Colon (tissue), 2 donors: Measurements from ENCODE around the gene PKDCC.
"Not testable (repeated sequence)": the region's sequence is repeated elsewhere in the genome, so short reads cannot be mapped to it uniquely, and the experiment has no call there.

Source experiments
- FAIRE-seq: peaks from 2 replicates; lab custom pipeline; 2012; peaks lifted over from hg19 to GRCh38; lab: Jason Lieb, UNC
- donor health status: control.
- donor health status: control.

PKDCC gene

GRCh38 chr2:42030829-42031228 lies 17.0 kb upstream of the PKDCC start:
- FAIRE-seq: no peak

DNA sequence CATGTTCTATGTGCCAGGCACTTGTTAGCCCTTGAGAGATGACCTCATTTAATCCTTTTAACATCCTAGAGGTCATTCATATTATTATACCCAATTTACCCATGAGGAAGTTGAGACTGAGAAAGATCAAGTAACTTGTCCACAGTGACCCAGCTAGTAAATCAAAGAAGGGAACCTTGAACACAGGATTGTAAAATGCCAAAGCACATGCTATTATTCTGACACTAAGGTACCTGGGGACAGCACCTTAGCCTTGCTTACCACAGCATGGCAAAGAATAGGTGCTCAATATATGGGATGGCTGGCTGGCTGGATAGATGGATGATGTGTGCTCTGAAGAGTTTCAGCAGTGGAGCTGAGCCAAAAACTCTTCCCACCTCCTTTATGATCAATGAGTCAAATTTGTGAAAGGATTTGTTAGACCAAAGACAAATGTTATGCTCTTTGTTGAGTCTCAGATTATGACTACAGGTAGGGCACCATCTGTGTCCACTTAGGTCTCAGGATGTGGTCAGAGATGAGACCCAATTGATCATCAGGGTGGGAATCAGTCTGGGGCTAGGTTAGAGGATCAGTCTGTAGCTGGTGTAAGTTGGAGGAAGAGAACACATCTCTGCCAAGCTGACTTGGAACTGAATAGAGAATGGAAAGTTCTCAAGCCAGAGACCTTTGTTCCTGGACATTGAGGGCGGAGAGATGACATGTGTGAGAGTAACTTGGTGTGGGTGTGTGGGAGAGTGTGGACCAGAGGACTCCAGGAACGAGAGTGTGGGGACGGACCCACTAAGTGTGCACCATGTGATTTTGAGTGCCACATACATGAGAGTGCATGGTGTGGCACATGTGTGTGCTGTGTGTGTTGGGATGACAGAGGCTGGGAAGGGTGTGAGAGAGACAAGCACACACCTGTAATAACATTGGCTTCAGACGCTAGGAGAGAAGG lies 16.3 kb upstream of the PKDCC start:
- FAIRE-seq: no peak

DNA sequence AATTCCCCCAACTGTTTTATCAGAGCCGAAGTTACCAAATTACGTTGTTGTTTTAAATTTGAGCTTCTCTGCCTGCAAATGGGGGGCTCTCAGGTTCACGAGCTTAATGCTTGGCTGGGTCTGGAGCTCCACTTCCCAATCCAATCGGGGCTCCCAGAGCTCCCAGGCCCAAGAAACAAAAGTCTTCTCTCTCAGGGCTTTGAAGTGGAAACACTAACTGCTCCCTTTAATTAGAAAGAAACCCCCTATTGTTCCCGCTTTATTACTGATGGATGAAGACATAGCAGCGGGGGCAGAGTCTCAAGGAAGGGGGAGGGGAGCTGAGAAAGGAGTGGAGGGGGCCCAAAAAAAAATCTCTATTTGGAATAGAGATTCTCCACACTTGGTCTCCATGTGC lies 15.6 kb upstream of the PKDCC start:
- FAIRE-seq: no peak

DNA sequence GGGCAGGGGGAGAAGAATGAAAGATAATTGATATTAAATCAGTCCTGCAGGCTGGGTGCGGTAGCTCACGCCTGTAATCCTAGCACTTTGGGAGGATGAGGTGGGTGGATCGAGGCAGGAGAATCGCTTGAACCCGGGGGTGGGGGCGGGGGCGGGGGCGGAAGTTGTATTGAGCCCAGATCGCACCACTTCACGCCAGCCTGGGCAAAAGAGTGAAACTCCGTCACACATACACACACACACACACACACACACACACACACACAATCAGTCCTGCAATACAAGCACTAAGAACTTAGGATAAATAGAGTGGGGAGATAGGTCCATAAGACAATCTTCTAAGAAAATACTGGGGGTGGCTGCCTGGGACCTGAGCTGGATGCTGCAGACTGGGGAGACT lies 15.1 kb upstream of the PKDCC start:
- FAIRE-seq: no peak

DNA sequence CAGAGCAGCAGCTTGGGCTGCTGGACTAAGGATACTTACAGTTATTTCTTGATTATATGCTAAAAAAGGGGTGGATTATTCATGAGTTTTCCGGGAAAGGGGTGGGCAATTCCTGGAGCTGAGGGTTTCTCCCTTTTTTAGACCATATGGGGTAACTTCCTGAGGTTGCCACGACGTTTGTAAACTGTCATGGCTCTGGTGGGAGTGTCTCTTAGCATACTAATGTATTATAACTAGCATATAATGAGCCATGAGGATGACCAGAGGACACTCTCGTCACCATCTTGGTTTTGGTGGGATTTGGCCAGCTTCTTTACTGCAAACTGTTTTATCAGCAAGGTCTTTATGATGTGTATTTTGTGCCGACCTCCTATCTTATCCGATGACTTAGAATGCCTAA lies 13.7 kb upstream of the PKDCC start:
- not testable (repeated sequence) for FAIRE-seq

DNA sequence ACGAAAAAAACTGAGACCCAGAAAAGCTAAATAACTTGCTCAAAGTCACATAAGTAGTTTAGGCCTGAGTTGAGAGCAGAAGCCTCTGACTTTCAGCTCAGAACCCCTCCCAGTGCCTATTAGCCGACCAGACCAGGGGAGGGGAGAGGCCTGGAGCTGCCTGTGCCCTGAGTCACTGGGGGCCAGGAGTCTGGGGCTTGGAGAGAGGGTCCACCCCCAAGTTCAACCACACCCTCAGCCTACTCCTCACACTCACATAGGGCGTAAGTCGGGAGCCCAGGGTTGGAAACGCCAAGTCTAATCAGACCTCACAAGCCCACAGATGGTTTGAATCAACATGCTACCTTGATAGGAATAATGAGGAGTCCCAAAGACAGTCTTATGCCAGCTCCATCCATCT lies 12.6 kb upstream of the PKDCC start:
- FAIRE-seq: no peak

GRCh38 chr2:42036413-42036812 lies 11.4 kb upstream of the PKDCC start:
- no peak for FAIRE-seq

DNA sequence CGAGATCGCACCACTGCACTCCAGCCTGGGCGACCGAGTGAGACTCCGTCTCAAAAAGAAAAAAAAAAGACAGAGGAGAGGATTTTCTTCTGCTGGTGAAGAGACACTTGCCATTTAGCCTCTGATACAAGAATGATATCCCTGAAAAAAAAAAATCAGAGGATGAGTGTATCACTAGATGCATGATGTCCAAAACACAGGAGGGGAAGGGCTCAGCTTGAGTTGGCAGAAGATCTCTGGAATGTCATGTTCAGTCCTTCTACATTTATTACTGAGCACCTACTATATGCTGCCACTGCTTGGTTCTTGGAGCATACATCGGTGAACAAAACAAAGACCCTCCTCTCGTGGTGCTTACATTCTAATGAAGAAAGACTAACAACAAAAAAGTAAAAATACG lies 10.9 kb upstream of the PKDCC start:
- FAIRE-seq: no peak

DNA sequence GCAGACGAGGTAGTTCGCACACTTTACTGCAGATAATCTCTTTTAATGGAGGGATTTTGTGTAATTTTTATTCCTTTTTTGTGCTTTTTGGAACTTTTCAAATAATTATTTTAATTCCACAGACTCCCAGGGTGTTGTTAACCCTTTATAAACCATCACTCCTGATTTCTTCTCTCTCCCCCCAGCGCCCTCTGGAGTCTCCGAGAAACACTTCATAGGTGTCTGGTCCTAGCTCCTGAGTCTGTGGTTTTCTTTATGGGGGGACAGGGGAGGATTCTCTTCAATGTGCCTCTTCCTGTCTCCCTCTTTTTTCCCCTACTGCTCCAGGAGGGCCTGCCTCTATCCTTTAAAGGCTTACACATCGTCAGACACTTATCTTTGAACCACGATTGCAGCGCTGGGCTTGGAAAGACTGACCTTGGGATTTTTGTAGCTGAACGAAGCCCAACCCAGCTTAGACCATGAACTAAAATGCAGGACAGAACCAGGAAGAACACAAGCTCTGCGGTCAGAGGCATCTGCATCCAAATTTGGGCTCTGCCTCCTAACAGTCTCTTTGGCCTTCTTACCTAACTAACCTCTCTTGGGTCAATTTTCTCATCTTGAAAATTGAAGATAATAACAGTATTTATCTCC lies 7.1 kb upstream of the PKDCC start:
- no peak for FAIRE-seq

DNA sequence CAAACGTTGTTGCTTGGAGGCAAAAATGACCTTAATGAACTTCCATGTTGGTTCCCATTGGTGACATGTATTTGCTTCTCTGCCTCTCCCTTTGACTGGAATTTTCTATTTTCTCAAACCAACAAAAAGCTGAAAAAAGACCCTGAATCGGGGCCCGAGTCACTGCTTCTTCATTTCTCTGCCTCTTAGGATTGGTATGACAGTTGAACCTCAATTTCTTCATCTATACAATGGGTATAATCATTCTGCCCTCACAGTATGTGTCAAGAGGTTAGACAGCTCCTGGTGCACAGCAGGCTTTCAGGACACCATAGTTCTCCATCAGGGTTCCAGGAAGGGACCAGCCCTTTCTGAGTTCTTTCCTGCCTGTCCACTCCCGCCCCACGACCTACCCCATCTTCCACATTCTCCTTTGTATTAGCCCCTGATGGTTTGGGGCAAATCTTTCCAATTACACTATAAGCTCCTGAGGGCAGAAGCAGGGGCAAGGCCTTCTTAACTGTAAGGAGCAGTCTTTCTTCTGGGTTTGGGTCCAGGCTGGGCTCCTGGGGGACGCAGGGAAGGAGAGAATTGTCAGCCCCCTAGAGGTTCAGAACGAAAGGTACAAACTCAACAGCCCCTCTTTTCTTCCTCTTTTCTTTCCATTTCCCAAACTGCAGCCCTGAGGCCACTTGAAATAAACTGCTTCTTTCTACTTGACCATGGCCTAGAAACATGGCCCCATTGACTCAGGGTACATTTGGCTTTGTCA lies 6.3 kb upstream of the PKDCC start:
- FAIRE-seq: no peak

- no peak for FAIRE-seq
Measured at GRCh38 chr2:42042631-42043355, 5.0 kb upstream of the PKDCC start.

DNA sequence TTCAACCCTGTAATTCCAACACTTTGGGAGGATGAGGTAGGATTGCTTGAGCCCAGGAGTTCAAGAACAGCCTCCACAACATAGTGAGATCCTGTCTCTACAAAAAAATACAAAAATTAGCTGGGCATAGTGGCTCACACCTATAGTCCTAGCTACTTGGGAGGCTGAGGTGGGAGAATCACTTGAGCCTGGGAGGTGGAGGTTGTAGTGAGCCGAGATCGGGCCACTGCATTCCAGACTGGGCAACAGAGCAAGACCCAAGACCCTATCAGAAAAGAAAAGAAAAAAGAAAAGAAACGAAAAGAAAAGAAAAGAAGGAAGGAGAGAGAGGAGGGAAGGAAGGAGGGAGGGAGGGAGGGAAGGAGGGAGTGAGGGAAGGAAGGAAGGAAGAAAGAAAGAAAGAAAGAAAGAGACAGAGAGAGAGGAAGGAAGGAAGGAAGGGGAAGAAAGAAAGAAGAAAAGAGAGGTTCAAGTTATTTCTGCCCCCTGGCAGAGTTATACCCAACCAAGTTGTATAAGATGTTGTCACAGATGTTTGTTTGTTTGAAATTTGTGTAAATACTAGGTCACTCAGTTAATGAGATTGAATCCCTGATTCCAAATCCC lies 3.9 kb upstream of the PKDCC start:
- FAIRE-seq: no peak

DNA sequence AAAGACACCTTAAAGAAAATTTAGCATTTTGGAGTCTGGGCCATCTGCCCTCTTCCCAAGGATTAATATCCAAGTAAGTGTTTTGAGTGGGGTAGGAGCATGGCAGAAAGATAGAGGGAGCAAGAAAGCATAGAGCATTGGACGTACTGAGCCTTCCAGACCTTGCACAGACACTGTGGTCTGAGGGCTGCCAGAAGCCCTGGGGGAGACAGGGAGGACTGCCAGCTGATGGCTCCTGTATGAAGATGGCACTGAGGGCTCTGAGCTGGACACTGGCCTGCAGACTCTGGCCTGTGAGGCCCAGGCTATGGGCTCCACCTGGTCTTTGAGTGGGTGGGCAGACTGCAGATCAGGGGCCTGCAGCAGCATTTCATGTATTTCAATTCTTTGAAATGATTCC lies 2.9 kb upstream of the PKDCC start:
- no peak for FAIRE-seq

- FAIRE-seq: no peak
Measured at GRCh38 chr2:42045352-42045751, 2.5 kb upstream of the PKDCC start.

DNA sequence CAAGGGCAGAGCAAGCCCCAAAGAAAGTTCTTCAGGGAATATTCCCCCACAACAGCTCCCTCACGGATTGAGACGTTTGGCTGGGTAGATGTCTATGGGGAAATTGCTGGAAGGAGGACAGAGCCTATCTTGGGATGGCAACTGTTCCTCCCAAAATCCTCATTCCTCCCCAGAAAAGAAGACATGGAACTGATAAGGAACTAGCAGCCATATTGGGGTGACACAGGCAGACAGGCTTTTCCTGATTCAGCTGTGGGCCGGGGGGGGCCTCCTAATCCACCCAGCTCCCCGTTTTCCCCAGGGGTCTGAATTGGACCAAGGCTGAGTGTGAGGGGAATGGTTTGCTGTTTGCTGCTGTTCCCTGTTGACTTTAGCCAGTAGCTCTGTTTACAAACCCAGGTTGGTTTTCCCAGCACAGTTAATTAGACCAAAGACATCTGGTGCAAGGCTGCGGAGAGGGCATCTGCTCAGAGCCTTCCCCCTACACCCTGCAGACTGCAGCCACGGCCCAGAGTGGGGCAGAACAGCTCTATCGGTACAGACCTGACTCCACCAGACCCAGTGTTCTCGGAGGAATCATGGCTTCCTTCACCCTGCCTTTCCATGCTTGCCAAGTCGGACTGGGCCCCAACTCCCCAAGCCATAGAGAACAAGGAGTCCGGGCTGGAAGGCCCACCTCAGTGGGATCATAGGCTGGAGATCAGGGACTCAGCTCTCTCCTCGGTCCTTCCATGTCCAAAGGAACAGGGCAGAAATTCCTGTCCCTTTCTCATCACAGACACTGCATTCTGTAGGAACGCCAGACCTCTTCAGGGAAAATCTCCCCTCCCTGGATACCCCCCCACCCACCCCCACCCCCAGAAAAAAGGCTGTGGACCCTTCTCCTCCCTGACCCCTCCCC lies 1.7 kb upstream of the PKDCC start:
- no peak for FAIRE-seq

DNA sequence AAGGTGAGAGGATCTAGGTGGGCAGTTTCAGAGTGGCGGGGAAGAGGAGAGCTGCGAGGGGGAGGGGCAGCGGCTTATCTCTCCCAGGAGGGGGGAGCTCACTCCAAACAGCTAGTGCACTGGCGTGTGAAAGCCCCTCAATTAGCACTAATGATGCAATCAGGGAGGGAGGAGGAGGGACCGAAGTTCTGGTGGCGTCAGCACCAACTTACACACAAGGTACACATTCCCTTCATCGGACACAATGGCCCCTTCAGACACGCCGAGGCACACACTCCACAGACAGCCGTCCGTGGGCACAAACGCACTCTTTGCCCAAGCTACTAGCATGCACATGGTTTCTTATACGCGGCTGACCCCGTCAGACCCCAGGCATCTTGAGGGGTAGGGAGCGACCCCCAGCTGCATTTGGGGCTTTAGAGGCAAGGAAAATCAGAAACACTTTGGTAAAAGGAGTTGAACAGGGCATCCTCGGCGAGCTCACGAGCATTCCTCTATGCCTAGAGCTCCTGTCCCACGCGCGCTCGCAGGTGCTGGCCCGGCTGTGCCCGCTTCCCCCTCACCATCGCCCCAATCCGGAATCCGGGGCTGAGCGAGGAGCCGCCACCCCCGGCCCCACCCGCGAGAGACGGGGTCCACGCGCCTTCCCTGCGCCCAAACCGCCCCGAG lies 868 bp upstream of the PKDCC start:
- no peak for FAIRE-seq

GRCh38 chr2:42048299-42049220 lies 739 bp downstream of the PKDCC start:
- FAIRE-seq: no peak

- FAIRE-seq: no peak
Measured at GRCh38 chr2:42049221-42050009, 1.6 kb downstream of the PKDCC start.
